Activated T-helper 1 cell treated with Interleukin-2 at 50 U/mL for 16 hours (primary cell): ENCODE measurements around the gene LIF.
"Not testable (repeated sequence)": the region's sequence is repeated elsewhere in the genome, so short reads cannot be mapped to it uniquely, and the experiment has no call there.

Experiments used
- DNase-seq: peaks from one replicate; pipeline ENCODE4 v3.0.0-alpha.2; 2020; ENCODE audit warnings: low read depth

Gene LIF

DNA sequence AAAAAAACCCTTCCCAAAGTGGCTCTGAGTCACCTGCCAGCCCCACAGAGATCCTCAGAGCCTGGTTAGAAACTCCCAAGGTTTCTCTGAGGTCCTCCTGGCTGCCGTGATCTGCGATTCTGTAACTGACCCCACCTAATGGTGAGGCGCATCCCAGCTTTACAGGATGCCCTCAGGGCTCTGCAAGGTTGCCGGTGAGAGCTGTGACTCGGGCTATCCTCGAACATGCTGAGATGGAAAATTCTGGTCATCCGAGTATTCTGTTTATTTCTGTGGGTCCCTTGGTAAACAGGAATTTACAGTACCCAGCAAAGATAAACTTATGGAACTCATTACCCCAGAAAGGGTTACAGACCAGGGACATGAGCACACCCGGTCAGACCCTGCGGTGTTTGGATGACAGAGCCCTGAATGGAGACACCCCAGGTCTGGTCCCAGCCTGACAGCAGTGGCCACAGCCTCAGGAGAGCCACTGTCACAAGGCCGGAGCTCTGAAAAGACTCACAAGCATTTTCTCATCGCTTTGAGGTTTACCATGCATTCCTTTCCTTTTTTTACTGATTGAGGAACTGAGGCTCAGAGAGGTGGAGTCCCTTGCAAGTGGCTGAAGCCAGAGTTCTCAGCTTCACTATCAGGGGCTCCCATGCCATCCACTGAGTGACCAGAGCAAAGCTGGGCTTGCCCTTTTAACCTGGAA lies 22.2 kb downstream of the LIF start:
- no peak for DNase-seq

DNA sequence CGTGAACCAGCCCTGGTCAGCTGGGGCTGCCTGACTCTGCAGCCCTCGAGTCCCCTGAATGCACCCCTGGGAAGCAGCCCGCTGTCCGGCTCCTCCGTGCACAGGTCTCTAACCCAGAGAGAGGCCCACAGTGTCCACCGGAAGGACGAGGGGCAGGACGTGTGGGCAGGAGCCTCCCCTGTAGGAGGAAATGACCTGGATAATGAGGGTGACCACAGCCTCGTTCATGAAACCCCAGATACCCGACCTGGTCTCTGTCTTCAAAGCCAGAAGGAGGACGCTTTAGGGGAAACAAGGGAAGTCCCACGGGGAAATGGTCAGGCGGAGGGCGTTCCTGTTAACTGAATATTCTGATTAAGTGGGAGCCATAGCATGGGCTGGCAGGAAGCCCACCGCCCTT lies 23.3 kb downstream of the LIF start:
- DNase-seq: no peak

GRCh38 chr22:30222321-30222720 lies 24.2 kb downstream of the LIF start:
- no peak for DNase-seq

GRCh38 chr22:30221121-30221992 lies 25.2 kb downstream of the LIF start:
- DNase-seq: peak; percentile 18

DNA sequence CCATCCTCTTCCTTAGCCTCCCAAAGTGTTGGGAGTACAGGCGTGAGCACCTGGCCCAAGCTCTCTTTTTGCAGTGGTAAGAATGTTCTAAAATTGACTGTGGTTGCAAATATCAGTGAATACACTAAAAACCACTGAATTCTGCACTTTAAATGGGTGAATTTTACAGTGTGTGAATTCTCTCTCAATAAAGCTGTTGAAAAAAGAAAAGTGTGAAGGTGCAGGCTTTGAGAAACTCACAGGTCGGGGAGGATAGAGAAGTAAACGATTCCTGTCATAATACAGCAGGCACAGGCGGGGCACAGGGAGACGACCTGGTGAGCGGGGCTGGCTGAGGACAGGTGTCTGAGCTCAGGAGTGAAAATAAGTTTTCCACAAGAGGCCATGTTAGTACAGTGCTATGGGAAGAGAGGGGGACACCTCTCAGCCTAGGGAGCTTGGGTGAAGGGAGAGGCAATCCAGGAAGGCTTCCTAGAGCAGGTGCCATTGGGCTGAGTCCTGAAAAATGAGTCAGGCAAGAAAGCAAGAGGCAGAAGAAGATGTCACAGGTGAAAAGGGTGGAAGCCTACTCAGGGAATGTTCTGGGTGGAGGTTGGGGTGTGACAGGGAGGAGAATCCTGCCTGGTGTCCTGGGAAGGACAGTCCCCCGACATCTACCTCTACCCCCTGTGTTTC lies 26.1 kb downstream of the LIF start:
- no peak for DNase-seq

- DNase-seq: no peak
These were observed 26.8 kb downstream of the LIF start for GRCh38 chr22:30219668-30220278.

DNA sequence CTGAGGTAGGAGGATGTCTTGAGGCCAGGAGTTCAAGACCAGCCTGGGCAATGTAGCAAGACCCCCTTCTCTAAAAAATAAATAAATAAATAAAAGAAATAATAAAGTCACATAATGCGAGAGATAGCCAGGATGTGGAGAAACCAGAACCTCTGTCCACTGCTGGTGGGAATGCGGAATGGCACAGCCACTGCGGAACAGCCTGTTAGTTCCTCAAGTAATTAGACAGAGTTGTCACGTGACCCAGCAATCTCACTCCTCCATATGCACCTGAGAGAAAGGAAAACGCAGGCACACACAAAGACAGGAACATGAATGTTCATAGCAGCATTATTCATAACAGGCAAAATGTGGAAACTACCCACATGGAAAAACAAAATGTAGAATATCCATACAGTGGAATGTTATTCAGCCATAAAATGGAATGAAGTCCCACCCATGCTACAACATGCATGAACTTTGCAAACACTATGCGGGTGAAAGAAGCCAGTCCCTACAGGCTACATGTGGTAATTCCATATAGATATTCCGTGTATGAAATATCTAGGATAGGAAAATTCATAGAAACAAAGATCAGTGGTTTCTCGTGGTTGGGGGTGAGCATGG lies 27.4 kb downstream of the LIF start:
- DNase-seq: no peak

GRCh38 chr22:30217698-30218560 lies 28.6 kb downstream of the LIF start:
- no peak for DNase-seq

DNA sequence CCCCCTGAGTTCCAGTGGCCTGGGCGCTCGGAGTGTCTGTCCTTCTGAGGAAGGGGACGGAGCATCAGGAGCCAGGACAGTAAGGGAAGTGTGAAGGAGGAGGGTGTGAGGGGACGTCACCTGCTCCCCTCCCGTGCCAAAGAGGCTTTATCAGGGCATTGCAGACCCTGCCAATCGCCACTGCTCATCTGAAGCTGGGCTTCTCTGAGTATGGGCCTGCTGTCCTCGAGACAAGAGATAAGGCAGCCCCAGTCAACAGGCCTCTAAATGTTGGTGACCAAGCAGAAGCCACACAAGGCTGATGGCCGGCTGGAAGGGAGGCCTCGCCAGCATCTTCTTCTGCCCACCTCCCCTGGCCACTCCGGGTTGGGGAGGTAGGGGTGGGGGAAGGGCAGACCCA lies 29.8 kb downstream of the LIF start:
- DNase-seq: no peak

DNA sequence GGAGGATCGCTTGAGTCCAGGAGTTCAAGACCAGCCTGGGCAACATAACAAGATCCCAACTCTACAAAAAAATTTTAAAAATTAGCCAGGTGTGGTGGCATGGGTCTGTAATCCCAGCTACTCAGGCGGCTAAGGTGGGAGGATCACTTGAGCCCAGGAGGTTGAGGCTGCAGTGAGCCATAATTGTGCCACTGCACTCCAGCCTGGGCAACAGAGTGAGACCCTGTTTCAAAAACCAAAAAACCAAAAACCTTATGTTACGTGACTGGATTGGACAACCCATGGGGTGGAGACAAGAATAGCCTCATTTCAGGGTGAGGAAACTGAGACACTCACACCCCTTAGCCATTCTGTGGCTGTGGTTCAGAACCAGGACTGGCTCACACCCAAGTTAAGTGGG lies 30.3 kb downstream of the LIF start:
- not testable (repeated sequence) for DNase-seq

- no peak for DNase-seq
These were observed 31.7 kb downstream of the LIF start for GRCh38 chr22:30214703-30215407.

DNA sequence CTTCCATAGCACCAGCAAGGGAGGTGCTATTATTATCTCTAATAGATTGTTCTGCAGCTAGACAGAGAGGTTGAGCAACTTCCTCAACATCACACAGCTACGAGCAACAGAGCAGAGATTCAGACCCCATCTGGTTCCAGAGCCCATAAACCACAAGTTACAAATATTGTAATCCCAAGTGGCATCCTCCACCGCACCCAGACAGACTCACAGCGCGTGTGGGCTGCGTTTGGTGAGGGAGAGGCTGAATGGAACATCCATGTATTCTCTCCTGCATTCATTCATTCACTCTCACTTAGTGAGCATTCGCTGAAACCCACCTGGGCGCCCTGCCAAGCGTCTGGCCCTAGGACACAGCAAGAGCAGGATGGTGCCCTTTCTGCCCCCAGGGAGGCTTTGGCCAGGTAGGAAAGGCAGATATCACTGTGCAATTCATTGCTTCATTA lies 33.5 kb downstream of the LIF start:
- no peak for DNase-seq

- DNase-seq: no peak
These were observed 34.1 kb downstream of the LIF start for GRCh38 chr22:30212363-30212995.

DNA sequence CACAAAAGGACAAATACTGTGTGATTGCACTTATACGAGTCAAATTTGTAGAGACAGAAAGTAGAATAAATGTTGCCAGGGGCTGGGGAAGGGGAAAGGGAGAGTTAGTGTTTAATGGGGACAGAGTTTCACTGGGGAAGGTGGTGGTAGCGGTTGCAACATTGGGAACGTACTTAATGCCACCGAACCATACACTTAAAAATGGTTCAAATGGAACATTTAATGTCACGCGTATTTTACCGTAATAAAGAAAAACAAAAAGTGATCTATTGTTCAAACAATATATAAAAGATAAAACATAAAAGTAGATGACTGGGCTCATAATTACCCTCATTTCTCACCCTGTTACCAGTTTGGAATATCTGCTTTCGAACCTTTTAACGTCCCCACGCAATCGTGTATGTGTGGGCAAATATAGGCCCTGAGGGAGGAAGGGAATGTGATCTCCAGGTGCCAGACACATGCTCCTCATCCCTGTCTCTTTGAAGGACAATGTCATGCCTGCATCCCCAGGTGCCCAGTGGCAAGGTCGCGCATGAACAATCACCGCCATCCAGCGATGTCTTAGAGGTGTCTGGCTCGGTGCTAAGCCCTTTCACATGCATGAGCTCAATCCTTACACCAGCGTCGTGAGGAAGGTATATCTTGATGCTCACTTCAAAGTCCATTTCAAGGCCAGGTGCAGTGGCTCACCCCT lies 35.3 kb downstream of the LIF start:
- DNase-seq: no peak

DNA sequence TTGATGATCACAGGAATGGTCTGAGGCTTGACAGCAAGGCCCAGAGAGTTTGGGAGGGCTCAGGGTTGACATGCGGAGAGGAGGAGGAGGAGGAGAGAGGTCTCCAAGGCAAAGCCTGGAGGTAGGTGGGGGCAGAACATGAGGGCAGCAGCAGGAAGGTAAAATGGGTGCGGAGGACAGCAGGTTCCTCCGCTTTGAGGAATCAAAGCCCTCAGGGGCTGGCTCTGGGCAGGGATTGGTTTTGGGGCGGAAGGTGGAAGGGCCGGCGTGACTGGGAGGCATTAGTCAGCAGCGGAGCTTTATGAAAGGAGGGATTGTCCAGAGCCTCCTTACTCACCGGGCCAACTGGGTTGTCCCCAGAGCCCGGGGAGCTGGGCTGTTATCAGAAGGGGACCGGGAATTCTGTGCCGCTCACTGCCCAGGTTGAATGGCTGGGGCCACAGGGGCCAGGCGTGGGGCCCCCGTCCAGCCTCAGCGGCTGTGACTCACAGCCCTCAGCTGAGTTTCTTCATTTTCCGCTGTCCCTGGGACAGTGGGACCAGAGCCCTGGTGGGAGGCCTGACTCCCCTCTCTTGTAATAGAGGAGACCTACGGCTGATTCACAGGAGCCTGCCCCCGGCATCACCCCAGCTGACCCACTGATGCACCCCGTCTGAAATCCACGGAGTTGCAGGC lies 36.2 kb downstream of the LIF start:
- no peak for DNase-seq

DNA sequence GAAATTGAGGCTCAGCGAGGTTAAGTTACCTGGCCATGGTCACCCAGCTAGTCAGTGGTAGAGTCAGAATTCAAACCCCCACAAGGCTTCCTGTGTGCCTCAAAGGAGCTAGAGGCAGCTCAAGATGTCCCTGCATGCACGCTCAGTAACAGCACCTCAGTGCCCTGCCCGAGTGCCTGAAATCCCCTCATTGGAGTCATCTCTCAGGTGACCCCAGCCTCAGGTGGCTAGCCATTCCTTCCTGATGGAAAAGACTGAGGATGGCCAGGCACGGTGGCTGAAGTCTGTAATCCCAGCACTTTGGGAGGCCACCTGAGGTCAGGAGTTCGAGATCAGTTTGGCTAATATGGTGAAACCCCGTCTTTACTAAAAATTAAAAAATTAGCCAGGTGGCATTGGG lies 36.9 kb downstream of the LIF start:
- no peak for DNase-seq

- no peak for DNase-seq
These were observed 37.6 kb downstream of the LIF start for GRCh38 chr22:30208631-30209603.
